H1 (cell line): ENCODE measurements around the gene SNX21.

Experiments used
- EZH2 ChIP-seq: fragments of 200-600 bp; sonication (generic); IDR thresholded peaks from 2 replicates; pipeline ENCODE4 v1.7.1; 2012; ENCODE audit warnings: low read depth, mild to moderate bottlenecking, moderate library complexity, low read length, inconsistent platforms; ENCODE audit not compliant: severe bottlenecking
- POLR2AphosphoS5 ChIP-seq: IDR thresholded peaks from 2 replicates; pipeline ENCODE4 v1.6.1; 2011; ENCODE audit warnings: low read depth, low read length
- TBP ChIP-seq: IDR thresholded peaks from 2 replicates; pipeline ENCODE4 v1.6.1; 2011; ENCODE audit warnings: low read depth, low read length, improper control_type of control experiment
- TF ChIP-seq, protein P1 (sequence below), 3 experiments: IDR thresholded peaks; 1 replicate in 2 of 3; 2 replicates in 1 of 3; pipeline versions ENCODE4 v1.5.1 to v1.6.1; 2011; ENCODE audit warnings: low read length in 3 of 3, mild to moderate bottlenecking in 3 of 3, inconsistent platforms in 2 of 3, low read depth in 1 of 3, moderate library complexity in 1 of 3; ENCODE audit not compliant: insufficient read depth in 1 of 3; ENCODE audit errors: control extremely low read depth in 1 of 3

DNA sequence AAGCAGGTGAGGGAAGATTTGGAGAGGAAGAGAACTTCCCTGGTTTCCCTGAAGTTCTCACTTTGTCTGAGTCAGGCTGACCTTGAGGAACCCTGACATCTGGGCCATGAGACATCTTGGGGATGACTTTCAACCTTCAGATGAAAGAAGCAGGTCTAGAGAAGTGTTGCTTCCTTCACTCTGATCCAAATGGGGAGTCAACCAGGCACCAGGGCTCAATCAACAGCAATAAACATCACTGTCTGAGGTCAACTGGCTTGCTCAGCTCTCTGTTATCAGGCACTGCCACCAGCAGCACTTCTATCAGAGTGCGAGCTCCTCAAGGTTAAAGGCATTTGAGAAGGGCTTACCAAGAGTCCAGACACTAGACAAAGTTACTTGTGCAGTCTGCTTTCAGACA is 17.3 kb downstream of the SNX21 start:
- TF ChIP-seq POLR2AphosphoS5 (no peak), EZH2 (no peak), TBP (no peak)
- TF ChIP-seq, protein P1, sequence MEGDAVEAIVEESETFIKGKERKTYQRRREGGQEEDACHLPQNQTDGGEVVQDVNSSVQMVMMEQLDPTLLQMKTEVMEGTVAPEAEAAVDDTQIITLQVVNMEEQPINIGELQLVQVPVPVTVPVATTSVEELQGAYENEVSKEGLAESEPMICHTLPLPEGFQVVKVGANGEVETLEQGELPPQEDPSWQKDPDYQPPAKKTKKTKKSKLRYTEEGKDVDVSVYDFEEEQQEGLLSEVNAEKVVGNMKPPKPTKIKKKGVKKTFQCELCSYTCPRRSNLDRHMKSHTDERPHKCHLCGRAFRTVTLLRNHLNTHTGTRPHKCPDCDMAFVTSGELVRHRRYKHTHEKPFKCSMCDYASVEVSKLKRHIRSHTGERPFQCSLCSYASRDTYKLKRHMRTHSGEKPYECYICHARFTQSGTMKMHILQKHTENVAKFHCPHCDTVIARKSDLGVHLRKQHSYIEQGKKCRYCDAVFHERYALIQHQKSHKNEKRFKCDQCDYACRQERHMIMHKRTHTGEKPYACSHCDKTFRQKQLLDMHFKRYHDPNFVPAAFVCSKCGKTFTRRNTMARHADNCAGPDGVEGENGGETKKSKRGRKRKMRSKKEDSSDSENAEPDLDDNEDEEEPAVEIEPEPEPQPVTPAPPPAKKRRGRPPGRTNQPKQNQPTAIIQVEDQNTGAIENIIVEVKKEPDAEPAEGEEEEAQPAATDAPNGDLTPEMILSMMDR (IDR thresholded peaks at IDR 0.05; ENCODE audit: control extremely low read depth in 1 of 3, insufficient read depth in 1 of 3, low read depth in 1 of 3, low read length in 3 of 3) = no peak
